GM10266 (cell line): Measurements from ENCODE around the gene PEPD.

Experiments
- DNase-seq: peaks from one replicate; pipeline ENCODE4 v3.0.0; 2012; ENCODE audit errors: extremely low spot score
- TF ChIP-seq, protein P1 (sequence below): IDR thresholded peaks from 2 replicates; pipeline ENCODE4 v1.5.1; 2012; ENCODE audit warnings: mild to moderate bottlenecking, low read depth; ENCODE audit not compliant: control insufficient read depth, insufficient read depth; ENCODE audit errors: missing control alignments

Gene PEPD

DNA sequence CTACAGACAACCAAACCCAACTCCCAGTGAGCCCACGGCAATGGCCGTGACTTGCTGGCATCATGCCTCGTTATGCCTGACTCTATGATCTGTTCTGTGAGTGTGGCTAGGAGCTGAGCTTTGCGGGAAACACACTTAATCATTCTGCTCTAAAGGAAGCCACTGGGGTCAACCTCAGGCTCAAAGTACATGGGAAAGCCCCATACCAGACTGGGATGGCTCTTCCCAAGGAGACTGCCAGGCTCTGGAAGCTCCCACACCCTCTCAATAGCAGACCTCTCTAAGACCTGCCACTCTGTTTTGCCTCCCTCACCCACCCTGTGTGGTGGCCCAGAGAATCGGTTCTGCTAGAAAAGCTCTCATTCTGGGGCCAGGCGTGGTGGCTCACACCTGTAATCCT lies 2.2 kb downstream of the PEPD start:
- TF ChIP-seq, protein P1, sequence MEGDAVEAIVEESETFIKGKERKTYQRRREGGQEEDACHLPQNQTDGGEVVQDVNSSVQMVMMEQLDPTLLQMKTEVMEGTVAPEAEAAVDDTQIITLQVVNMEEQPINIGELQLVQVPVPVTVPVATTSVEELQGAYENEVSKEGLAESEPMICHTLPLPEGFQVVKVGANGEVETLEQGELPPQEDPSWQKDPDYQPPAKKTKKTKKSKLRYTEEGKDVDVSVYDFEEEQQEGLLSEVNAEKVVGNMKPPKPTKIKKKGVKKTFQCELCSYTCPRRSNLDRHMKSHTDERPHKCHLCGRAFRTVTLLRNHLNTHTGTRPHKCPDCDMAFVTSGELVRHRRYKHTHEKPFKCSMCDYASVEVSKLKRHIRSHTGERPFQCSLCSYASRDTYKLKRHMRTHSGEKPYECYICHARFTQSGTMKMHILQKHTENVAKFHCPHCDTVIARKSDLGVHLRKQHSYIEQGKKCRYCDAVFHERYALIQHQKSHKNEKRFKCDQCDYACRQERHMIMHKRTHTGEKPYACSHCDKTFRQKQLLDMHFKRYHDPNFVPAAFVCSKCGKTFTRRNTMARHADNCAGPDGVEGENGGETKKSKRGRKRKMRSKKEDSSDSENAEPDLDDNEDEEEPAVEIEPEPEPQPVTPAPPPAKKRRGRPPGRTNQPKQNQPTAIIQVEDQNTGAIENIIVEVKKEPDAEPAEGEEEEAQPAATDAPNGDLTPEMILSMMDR: no peak
- no peak for DNase-seq

- no peak for DNase-seq
- TF ChIP-seq, protein P1: no peak
Observed at GRCh38 chr19:33518541-33518940, 3.0 kb downstream of the PEPD start.

DNA sequence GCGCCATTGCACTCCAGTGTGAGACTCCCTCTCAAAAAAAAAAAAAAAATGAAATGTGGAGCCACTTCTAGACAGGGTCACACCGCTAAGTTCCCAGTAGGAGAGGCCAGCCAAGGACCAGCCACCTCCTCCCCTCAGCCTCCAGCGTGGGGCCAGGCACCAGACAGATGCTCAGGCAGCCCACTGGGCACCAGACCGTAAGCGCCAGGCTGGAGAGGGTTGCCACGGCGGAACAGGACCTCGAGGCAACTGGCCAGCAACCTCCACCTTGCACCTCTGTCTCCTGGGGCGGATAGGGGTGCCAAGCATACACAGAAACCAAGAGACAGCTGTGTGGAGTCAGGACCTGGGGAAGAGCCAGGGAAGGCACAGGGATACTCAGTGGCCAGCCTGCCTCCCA lies 3.7 kb downstream of the PEPD start:
- TF ChIP-seq, protein P1: no peak
- no peak for DNase-seq

GRCh38 chr19:33515921-33516320 lies 5.7 kb downstream of the PEPD start:
- DNase-seq: no peak
- TF ChIP-seq, protein P1: no peak

DNA sequence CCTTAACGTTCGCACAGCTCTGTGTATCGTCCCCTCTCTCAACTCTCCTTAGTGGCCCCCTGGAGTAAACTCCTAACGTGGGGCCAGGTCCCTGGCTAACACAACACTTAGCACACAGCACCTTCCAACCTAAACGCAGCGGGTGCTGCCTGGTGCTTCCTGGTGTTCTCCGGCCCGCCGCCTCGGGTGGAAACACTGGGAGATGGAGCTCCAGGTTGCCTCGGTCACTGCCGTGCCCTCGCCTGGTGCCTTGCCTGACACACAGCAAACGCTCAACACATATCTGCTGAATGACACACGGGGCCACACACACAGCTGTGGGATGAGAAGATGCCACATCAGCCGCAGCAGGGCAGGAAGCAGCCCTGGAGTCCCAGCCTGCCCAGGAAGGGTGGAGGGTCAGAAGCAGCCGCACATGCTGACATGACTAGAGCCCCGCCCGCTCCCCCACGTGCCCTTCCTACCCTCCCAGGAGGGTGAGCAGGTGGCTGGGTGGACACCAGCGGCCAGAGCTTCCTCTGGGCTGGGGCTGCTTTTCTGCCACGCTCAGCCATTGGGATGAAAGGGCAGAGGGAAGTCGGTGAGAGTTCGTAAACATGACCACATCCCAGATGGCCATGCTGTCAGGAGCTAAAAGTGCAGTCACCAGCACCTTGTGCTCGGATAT lies 6.6 kb downstream of the PEPD start:
- no peak for DNase-seq
- TF ChIP-seq, protein P1: no peak

DNA sequence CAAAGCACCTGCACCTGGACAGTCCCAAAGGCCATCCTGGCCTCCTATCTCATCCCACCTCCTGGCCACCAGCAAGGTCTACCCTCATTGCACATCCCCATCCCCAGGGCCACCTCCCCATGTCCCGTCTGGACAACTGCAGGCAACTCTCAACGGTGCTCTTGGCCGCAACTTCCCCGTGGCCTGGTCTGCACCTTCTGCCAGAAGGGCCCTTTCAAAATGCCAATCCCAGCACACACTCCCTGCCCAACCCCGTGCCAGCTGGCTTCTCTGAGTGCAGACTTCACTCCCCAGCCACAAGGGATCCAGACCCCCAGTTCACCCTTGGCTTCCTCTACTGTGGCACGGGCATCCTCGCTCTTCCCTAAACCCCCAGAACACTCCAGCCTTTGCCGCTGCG lies 8.2 kb downstream of the PEPD start:
- TF ChIP-seq, protein P1: no peak
- no peak for DNase-seq

GRCh38 chr19:33512580-33513137 lies 8.9 kb downstream of the PEPD start:
- TF ChIP-seq, protein P1: no peak
- DNase-seq: no peak
